Cardiac muscle cell (in vitro differentiated cells and primary cell): ENCODE results near the gene CTU2. TPM values are rescaled to one million over a fixed set of nuclear protein-coding genes. Genes with fewer than 3 reads are reported as not detected.

Experiments used
- DNase-seq, 2 donors: peaks; one replicate each; pipeline versions ENCODE4 v3.0.0 to v3.0.0-alpha.2; 2010 to 2017; ENCODE audit warnings: low read depth in 1 of 2, low spot score in 1 of 2
- H3K27ac ChIP-seq: fragments of 200-600 bp; sonication (generic); 2 replicates; pipeline ENCODE4 v1.5.1; 2016
- H3K27me3 ChIP-seq: fragments of 200-600 bp; sonication (generic); 2 replicates; pipeline ENCODE4 v1.6.0; 2016; ENCODE audit warnings: control low read depth
- H3K36me3 ChIP-seq: fragments of 200-600 bp; sonication (generic); 2 replicates; pipeline ENCODE4 v1.5.1; 2016; ENCODE audit warnings: control low read depth
- H3K4me1 ChIP-seq: fragments of 200-600 bp; sonication (generic); 2 replicates; pipeline ENCODE4 v1.8.1; 2017; ENCODE audit warnings: low read depth, mild to moderate bottlenecking, mixed run types
- H3K4me3 ChIP-seq: fragments of 200-600 bp; sonication (generic); 2 replicates; pipeline ENCODE4 v1.5.1; 2016; ENCODE audit warnings: mild to moderate bottlenecking
- H3K9me3 ChIP-seq: fragments of 200-600 bp; sonication (generic); 2 replicates; pipeline ENCODE4 v1.5.1; 2017; ENCODE audit warnings: low read depth, mild to moderate bottlenecking, control low read depth
- CTCF ChIP-seq: IDR thresholded peaks from 2 replicates; pipeline ENCODE4 v1.5.1; 2012; ENCODE audit warnings: low read depth, mild to moderate bottlenecking, low read length
- polyA plus RNA-seq: library from polyadenylated mRNA; unstranded; fragments of >200 nt; fragmentation: Nextera tagmentation; extraction: Ambion mirVana; gene quantifications from 2 replicates; pipeline ENCODE4 v1.2.1, GENCODE V29; 2016
- total RNA-seq: library from RNA; depleted of rRNA; stranded (reverse); fragments of >200 nt; gene quantifications from 2 replicates; pipeline ENCODE4 v1.2.3, GENCODE V29; 2016

CTU2 gene
- total and polyA plus RNA-seq, 2 experiments from 2014 or later = 9.2 to 10.8 TPM

- DNase-seq = peak in 1 of 2 donors; percentile 25
- no peak overlapping the region for H3K27ac ChIP-seq
- no peaks in the 10 kb centered on the region for H3K9me3 ChIP-seq
- TF ChIP-seq CTCF = no peak
- no peaks in the 10 kb centered on the region for H3K36me3 ChIP-seq
- H3K27me3 ChIP-seq = no peaks in the 10 kb centered on the region
- no peak overlapping the region for H3K4me3 ChIP-seq
- peaks cover 16% of the 10 kb centered on the region for H3K4me1 ChIP-seq
Measured at GRCh38 chr16:88754912-88755744, 48.8 kb downstream of the CTU2 start.

GRCh38 chr16:88755745-88756443, 49.6 kb downstream of the CTU2 start:
- Histone ChIP-seq H3K4me1 (peaks cover 17% of the 10 kb centered on the region), H3K27ac (no peak overlapping the region), H3K9me3 (no peaks in the 10 kb centered on the region), H3K27me3 (no peaks in the 10 kb centered on the region), H3K4me3 (no peak overlapping the region), H3K36me3 (no peaks in the 10 kb centered on the region)
- no peak for DNase-seq
- no peak for TF ChIP-seq CTCF

GRCh38 chr16:88758227-88758943, 52.1 kb downstream of the CTU2 start:
- peak overlapping the region; percentile 99 for H3K27ac ChIP-seq
- no peak for TF ChIP-seq CTCF
- H3K27me3 ChIP-seq = no peaks in the 10 kb centered on the region

GRCh38 chr16:88758944-88759244, 52.6 kb downstream of the CTU2 start:
- Histone ChIP-seq H3K9me3 (no peaks in the 10 kb centered on the region), H3K4me3 (no peak overlapping the region), H3K27me3 (no peaks in the 10 kb centered on the region), H3K4me1 (peaks cover 33% of the 10 kb centered on the region), H3K36me3 (no peaks in the 10 kb centered on the region), H3K27ac (peak overlapping the region; percentile 99)
- TF ChIP-seq CTCF = no peak
- no peak for DNase-seq

More at GRCh38 chr16:88758227-88758943, 52.1 kb downstream of the CTU2 start:
- no peak for DNase-seq
- Histone ChIP-seq H3K36me3 (no peaks in the 10 kb centered on the region), H3K4me1 (peaks cover 28% of the 10 kb centered on the region), H3K9me3 (no peaks in the 10 kb centered on the region), H3K4me3 (no peak overlapping the region)

- Histone ChIP-seq H3K36me3 (no peaks in the 10 kb centered on the region), H3K9me3 (no peaks in the 10 kb centered on the region), H3K27ac (peak overlapping the region; percentile 99), H3K4me3 (no peak overlapping the region), H3K27me3 (no peaks in the 10 kb centered on the region), H3K4me1 (peaks cover 37% of the 10 kb centered on the region)
- peak; percentile 40 to 95 for DNase-seq
- no peak for TF ChIP-seq CTCF
Measured at GRCh38 chr16:88759245-88759975, 53.1 kb downstream of the CTU2 start.
